Fibroblast of skin of back (primary cell): ENCODE measurements around the gene CXCL17.

Source experiments
- DNase-seq: peaks from one replicate; pipeline ENCODE4 v3.0.0-alpha.2; 2013

Gene CXCL17

GRCh38 chr19:42397263-42398166 is 45.2 kb downstream of the CXCL17 start:
- DNase-seq = no peak

GRCh38 chr19:42396381-42397262 is 46.1 kb downstream of the CXCL17 start:
- DNase-seq = peak; percentile 99

GRCh38 chr19:42394751-42395150 is 48.0 kb downstream of the CXCL17 start:
- peak; percentile 11 for DNase-seq

- no peak for DNase-seq
Observed at GRCh38 chr19:42392165-42392564, 50.6 kb downstream of the CXCL17 start.

DNA sequence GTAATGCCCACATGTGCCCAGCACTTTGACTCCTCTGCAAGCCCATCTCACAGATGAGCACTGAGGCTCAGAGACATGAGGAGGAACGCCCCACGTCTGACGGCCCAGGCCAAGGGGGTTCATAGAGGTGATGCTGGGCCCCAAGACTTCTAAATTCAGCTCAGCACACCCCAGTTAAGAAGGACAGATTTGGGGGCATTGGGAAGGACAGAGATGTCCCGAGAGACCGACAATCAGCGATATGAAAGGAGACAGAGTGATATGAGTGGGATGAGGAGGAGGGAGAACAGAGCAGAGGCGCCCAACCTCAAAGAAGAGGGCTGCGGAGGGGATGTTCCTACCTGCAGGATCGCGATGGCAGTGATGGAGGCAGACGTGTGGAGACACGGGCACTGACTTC is 52.8 kb downstream of the CXCL17 start, which contains the start of gene CNFN:
TSS of gene CNFN (minus strand) at position 399 of the 400 bp plus-strand sequence. CDS start 1,260 bp downstream, outside the sequence.
- no peak for DNase-seq

GRCh38 chr19:42388851-42389489 is 53.8 kb downstream of the CXCL17 start:
- DNase-seq = no peak

- DNase-seq = peak; percentile 59
Observed at GRCh38 chr19:42386974-42387707, 55.6 kb downstream of the CXCL17 start.

- DNase-seq = no peak
Observed at GRCh38 chr19:42380155-42380554, 62.6 kb downstream of the CXCL17 start.
